HCT116 (cell line): ENCODE measurements around the gene THADA. TPM values are rescaled to one million over a fixed set of nuclear protein-coding genes. Genes with fewer than 3 reads are reported as not detected.

Experiments used
- ATAC-seq: fragments of 200-7000 bp; cut with Tn5 transposase; 2 replicates; pipeline ENCODE4 v1.9.1; 2020; ENCODE audit warnings: mild to moderate bottlenecking, moderate library complexity
- BruUV-seq: library from RNA; stranded (reverse); fragments of 400-500 nt; replicated peaks from 2 replicates; lab custom pipeline; 2021; lab: Mats Ljungman, UMichigan
- CTCF ChIA-PET: fragments of 300-600 bp; sonication (Branson Sonifier 250); formaldehyde crosslinking; loops from one replicate; lab custom pipeline; 2021; ENCODE audit warnings: antibody characterized with exemption; lab: Charles Lee
- POLR2A ChIA-PET: fragments of 300-600, 350-600 bp; sonication (Branson Sonifier 250); formaldehyde crosslinking; loops from one replicate; lab custom pipeline; 2021; ENCODE audit warnings: antibody characterized with exemption; lab: Charles Lee
- RAD21 ChIA-PET, 2 experiments: fragments of 300-600 bp; sonication (Branson Sonifier 250); formaldehyde crosslinking; loops; one replicate each; lab custom pipeline; 2023; ENCODE audit warnings: low total read pairs in 2 of 2; ENCODE audit not compliant: uncharacterized antibody in 2 of 2, unreplicated experiment in 2 of 2, low non-redundant PET in 1 of 2; lab: Charles Lee
- DNase-seq: peaks from one replicate; pipeline ENCODE4 v3.0.0-alpha.2; 2010; ENCODE audit warnings: low read depth, low spot score
- H2AFZ ChIP-seq: fragments of 200-600 bp; shearing (Covaris generic), sonication (generic); 2 replicates; pipeline ENCODE4 v1.6.1; 2017; ENCODE audit warnings: low read depth, mixed run types, mixed read lengths, antibody characterized with exemption, low read length; ENCODE audit not compliant: poor library complexity, severe bottlenecking
- H3K27ac ChIP-seq: 2 replicates; pipeline ENCODE4 v1.5.1; 2012; ENCODE audit warnings: low read depth, low read length
- H3K27me3 ChIP-seq: fragments of 200-600 bp; sonication (generic); 2 replicates; pipeline ENCODE4 v1.6.1; 2016; ENCODE audit warnings: mixed run types, low read length, mixed read lengths; ENCODE audit not compliant: insufficient read depth
- H3K36me3 ChIP-seq, 2 experiments: fragments of 200-500 bp in 1 of 2; fragments of 200-600 bp in 1 of 2; sonication (Bioruptor generic) in 1 of 2; sonication (generic) in 1 of 2; 2 replicates each; pipeline versions ENCODE4 v1.5.1 to v1.6.1; 2014 to 2016; ENCODE audit warnings: low read length in 2 of 2, inconsistent platforms in 1 of 2, mixed read lengths in 1 of 2, mixed run types in 1 of 2; ENCODE audit not compliant: insufficient read depth in 2 of 2, control insufficient read depth in 1 of 2
- H3K4me1 ChIP-seq, 2 experiments: fragments of 200-600 bp in 1 of 2; sonication (generic) in 1 of 2; 2 replicates each; pipeline versions ENCODE4 v1.5.1 to v1.6.1; 2012 to 2017; ENCODE audit warnings: low read length in 2 of 2, inconsistent platforms in 1 of 2, mild to moderate bottlenecking in 1 of 2, mixed read lengths in 1 of 2, mixed run types in 1 of 2, moderate library complexity in 1 of 2; ENCODE audit not compliant: insufficient read depth in 2 of 2, control insufficient read depth in 1 of 2
- H3K4me2 ChIP-seq: fragments of 200-600 bp; sonication (generic); 2 replicates; pipeline ENCODE4 v1.6.1; 2017; ENCODE audit warnings: mixed run types, low read length, mixed read lengths
- H3K4me3 ChIP-seq, 2 experiments: fragments of 200-600 bp in 1 of 2; sonication (generic) in 1 of 2; replicated peaks in 1 of 2; 2 replicates each; pipeline ENCODE4 v1.5.1; 2011 to 2016; ENCODE audit warnings: low read length in 2 of 2, control low read depth in 1 of 2, low read depth in 1 of 2, mild to moderate bottlenecking in 1 of 2, mixed read lengths in 1 of 2, mixed run types in 1 of 2
- H3K79me2 ChIP-seq: fragments of 200-600 bp; sonication (generic); 2 replicates; pipeline ENCODE4 v1.6.1; 2017; ENCODE audit warnings: mild to moderate bottlenecking, mixed run types, low read length, moderate library complexity, mixed read lengths; ENCODE audit not compliant: insufficient read depth
- H3K9ac ChIP-seq: fragments of 200-600 bp; sonication (generic); 2 replicates; pipeline ENCODE4 v1.6.1; 2016; ENCODE audit warnings: low read length, mixed read lengths
- H3K9me2 ChIP-seq: fragments of 200-600 bp; sonication (generic), shearing (Covaris generic); 2 replicates; pipeline ENCODE4 v1.6.1; 2017; ENCODE audit warnings: mixed run types, mild to moderate bottlenecking, moderate library complexity; ENCODE audit not compliant: insufficient read depth
- H3K9me3 ChIP-seq, 2 experiments: fragments of 200-500 bp in 1 of 2; fragments of 200-600 bp in 1 of 2; sonication (Bioruptor generic) in 1 of 2; sonication (generic) in 1 of 2; 2 replicates each; pipeline ENCODE4 v1.6.1; 2014 to 2017; ENCODE audit warnings: low read length in 2 of 2, mixed read lengths in 2 of 2, inconsistent platforms in 1 of 2, low read depth in 1 of 2, mild to moderate bottlenecking in 1 of 2, mixed run types in 1 of 2, moderate library complexity in 1 of 2; ENCODE audit not compliant: control insufficient read depth in 1 of 2, insufficient read depth in 1 of 2
- H4K20me1 ChIP-seq: fragments of 200-600 bp; sonication (generic), shearing (Covaris generic); 2 replicates; pipeline ENCODE4 v1.6.1; 2017; ENCODE audit warnings: mixed run types, mild to moderate bottlenecking, moderate library complexity; ENCODE audit not compliant: insufficient read depth
- CEBPB ChIP-seq: IDR thresholded peaks from 2 replicates; pipeline ENCODE4 v1.6.1; 2012; ENCODE audit warnings: low read depth
- EGR1 ChIP-seq: IDR thresholded peaks from 2 replicates; pipeline ENCODE4 v1.6.1; 2012; ENCODE audit warnings: low read depth
- EZH2 ChIP-seq: fragments of 200-600 bp; sonication (generic); IDR thresholded peaks from 2 replicates; pipeline ENCODE4 v1.6.1; 2017; ENCODE audit warnings: antibody characterized with exemption, mixed run types
- EZH2phosphoT487 ChIP-seq: fragments of 200-600 bp; IDR thresholded peaks from 2 replicates; pipeline ENCODE4 v1.6.1; 2018; ENCODE audit warnings: antibody characterized with exemption, borderline replicate concordance
- FOSL1 ChIP-seq: IDR thresholded peaks from 2 replicates; pipeline ENCODE4 v1.6.1; 2012; ENCODE audit warnings: low read depth
- JUND ChIP-seq: IDR thresholded peaks from 2 replicates; pipeline ENCODE4 v1.6.1; 2012
- MAX ChIP-seq: IDR thresholded peaks from 2 replicates; pipeline ENCODE4 v1.6.1; 2012
- POLR2AphosphoS5 ChIP-seq: IDR thresholded peaks from 2 replicates; pipeline ENCODE4 v1.6.1; 2011; ENCODE audit warnings: mild to moderate bottlenecking, low read depth, low read length, moderate library complexity
- SIN3A ChIP-seq: IDR thresholded peaks from 2 replicates; pipeline ENCODE4 v1.6.1; 2012; ENCODE audit warnings: low read depth
- YY1 ChIP-seq: IDR thresholded peaks from 2 replicates; pipeline ENCODE4 v1.6.1; 2011; ENCODE audit warnings: low read length, low read depth, moderate library complexity, mild to moderate bottlenecking; ENCODE audit not compliant: insufficient replicate concordance; ENCODE audit errors: extremely low read depth
- ZBTB33 ChIP-seq: IDR thresholded peaks from 2 replicates; pipeline ENCODE4 v1.6.1; 2011; ENCODE audit warnings: mild to moderate bottlenecking, low read length, moderate library complexity; ENCODE audit not compliant: insufficient replicate concordance; ENCODE audit errors: extremely low read depth
- intact Hi-C: fragments of 100-400 bp; cut with micrococcal nuclease; formaldehyde crosslinking; loops from 2 replicates; pipeline ENCODE4 v1.10.0; 2022
- total RNA-seq: library from RNA; stranded (reverse); gene quantifications from one replicate; pipeline ENCODE4 v1.2.1, GENCODE V29; 2021; ENCODE audit not compliant: unreplicated experiment
- TF ChIP-seq, protein P1 (sequence below): IDR thresholded peaks from 2 replicates; pipeline ENCODE4 v1.6.1; 2012

The THADA gene
- total RNA-seq, 1 experiment from 2014 or later: 30.7 TPM

GRCh38 chr2:43458014-43458628 lies 137.7 kb downstream of the THADA start:
- intact Hi-C loops: loop anchor here (10.0 kb wide), 1 partner anchor 163 kb away; no protein-coding TSS in a partner anchor
- Histone ChIP-seq H3K9ac (no peak overlapping the region), H3K9me2 (no peaks in the 10 kb centered on the region), H2AFZ (no peak overlapping the region), H3K79me2 (no peaks in the 10 kb centered on the region), H3K4me1 (peaks cover 72 to 77% of the 10 kb centered on the region in 2 experiments), H3K9me3 (no peaks in the 10 kb centered on the region), H3K4me2 (peak overlapping the region; percentile 34), H4K20me1 (no peaks in the 10 kb centered on the region), H3K4me3 (no peak overlapping the region), H3K36me3 (no peaks in the 10 kb centered on the region), H3K27ac (peak overlapping the region; percentile 25; the same call in 1 of the 2 replicates), H3K27me3 (no peaks in the 10 kb centered on the region)
- ATAC-seq: no peak
- ChIA-PET CTCF (no interaction called here), POLR2A (no interaction called here), RAD21 (no interaction called here)
- DNase-seq: no peak
- TF ChIP-seq JUND: no peak
- no peak for TF ChIP-seq EGR1
- no peak for TF ChIP-seq MAX
- no peak for TF ChIP-seq YY1
- no peak for TF ChIP-seq SIN3A
- 0 out of 2 replicates have a peak, but pooled peaks have one; percentile 9 for TF ChIP-seq FOSL1
- TF ChIP-seq EZH2phosphoT487: no peak
- TF ChIP-seq EZH2: no peak
- TF ChIP-seq POLR2AphosphoS5: no peak
- TF ChIP-seq, protein P1, sequence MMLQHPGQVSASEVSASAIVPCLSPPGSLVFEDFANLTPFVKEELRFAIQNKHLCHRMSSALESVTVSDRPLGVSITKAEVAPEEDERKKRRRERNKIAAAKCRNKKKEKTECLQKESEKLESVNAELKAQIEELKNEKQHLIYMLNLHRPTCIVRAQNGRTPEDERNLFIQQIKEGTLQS: no peak
- peak; percentile 65; the same call in 1 of the 2 replicates for TF ChIP-seq CEBPB
- no peak for TF ChIP-seq ZBTB33
- no TSS peak for BruUV-seq
